K562 (cell line): Measurements from ENCODE around the gene RBM20.

ENCODE experiments used
- ETV5 ChIP-seq: sonication (generic); formaldehyde crosslinking; IDR thresholded peaks from 2 replicates; pipeline ENCODE4 v1.4.0; 2020; ENCODE audit warnings: low read depth, mild to moderate bottlenecking, missing genetic modification reagents
- GATAD2B ChIP-seq: fragments of 450-650 bp; IDR thresholded peaks from 2 replicates; pipeline ENCODE4 v1.6.1; 2017; ENCODE audit warnings: mild to moderate bottlenecking, borderline replicate concordance
- RFX1 ChIP-seq: fragments of 450-650 bp; IDR thresholded peaks from 2 replicates; pipeline ENCODE4 v1.6.1; 2016; ENCODE audit warnings: mild to moderate bottlenecking, moderate library complexity
- ZNF644 ChIP-seq: fragments of 200-800 bp; sonication (Bioruptor generic); IDR thresholded peaks from 2 replicates; pipeline ENCODE4 v1.6.1; 2016; ENCODE audit warnings: low read depth, missing genetic modification characterization, missing compliant biosample characterization
- TF ChIP-seq, protein P1 (sequence below), 3 experiments: IDR thresholded peaks in 2 of 3; conservative IDR thresholded peaks in 1 of 3; 2 replicates each; pipeline ENCODE4 v1.5.1; 2011 to 2012; ENCODE audit warnings: low read length in 3 of 3, mild to moderate bottlenecking in 3 of 3, control low read depth in 2 of 3, improper control_type of control experiment in 1 of 3, inconsistent platforms in 1 of 3, low read depth in 1 of 3, mixed read lengths in 1 of 3, moderate library complexity in 1 of 3; ENCODE audit not compliant: insufficient read depth in 2 of 3
- TF ChIP-seq, protein P2 (sequence below), 2 experiments: IDR thresholded peaks in 1 of 2; conservative IDR thresholded peaks in 1 of 2; 2 replicates each; pipeline ENCODE4 v1.6.1; 2016; ENCODE audit warnings: low read depth in 2 of 2, mild to moderate bottlenecking in 1 of 2, missing compliant biosample characterization in 1 of 2, missing genetic modification characterization in 1 of 2, moderate library complexity in 1 of 2
- TF ChIP-seq, protein P3 (sequence below): sonication (generic); formaldehyde crosslinking; IDR thresholded peaks from 2 replicates; pipeline ENCODE4 v1.9.0; 2022; ENCODE audit warnings: mild to moderate bottlenecking, missing genetic modification reagents

DNA sequence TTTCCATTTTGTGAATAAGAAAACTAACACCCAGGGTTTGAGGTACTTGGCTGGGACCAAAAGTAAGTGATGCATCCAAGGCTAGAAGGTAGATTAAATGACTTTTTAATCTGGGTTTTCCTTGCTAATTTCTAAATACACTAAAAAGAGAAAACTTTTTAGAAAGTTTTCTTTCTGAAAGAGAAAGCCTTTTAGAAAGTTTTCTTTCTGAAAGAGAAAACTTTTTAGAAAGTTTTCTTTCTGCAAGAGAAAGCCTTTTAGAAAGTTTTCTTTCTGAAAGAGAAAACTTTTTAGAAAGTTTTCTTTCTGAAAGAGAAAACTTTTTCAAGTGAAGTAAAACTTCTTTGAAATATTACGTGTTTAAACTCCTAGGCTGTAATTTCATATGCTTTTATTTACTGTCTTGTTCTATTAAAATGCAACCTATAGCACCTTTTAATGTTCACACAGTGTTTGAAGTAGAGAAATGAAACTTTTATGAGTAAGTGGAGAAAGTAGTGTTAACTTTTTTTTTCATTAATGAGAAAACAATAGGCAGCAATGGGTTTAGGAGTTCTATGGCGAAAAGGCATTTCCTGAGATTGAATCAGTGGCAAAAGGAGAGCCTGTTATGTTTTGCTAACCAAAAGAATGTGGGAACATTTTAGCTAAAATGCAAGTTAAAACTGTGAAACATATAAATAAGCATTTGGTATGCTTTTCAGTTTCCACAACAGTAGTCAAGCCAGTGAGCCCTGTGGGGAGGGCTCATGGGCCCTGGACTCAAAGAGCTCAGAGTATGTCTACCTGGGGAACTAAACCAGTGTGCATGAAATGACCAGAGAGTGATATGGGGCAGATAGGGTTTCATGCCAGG, 103.7 kb downstream of the RBM20 start:
- TF ChIP-seq, protein P1, sequence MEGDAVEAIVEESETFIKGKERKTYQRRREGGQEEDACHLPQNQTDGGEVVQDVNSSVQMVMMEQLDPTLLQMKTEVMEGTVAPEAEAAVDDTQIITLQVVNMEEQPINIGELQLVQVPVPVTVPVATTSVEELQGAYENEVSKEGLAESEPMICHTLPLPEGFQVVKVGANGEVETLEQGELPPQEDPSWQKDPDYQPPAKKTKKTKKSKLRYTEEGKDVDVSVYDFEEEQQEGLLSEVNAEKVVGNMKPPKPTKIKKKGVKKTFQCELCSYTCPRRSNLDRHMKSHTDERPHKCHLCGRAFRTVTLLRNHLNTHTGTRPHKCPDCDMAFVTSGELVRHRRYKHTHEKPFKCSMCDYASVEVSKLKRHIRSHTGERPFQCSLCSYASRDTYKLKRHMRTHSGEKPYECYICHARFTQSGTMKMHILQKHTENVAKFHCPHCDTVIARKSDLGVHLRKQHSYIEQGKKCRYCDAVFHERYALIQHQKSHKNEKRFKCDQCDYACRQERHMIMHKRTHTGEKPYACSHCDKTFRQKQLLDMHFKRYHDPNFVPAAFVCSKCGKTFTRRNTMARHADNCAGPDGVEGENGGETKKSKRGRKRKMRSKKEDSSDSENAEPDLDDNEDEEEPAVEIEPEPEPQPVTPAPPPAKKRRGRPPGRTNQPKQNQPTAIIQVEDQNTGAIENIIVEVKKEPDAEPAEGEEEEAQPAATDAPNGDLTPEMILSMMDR (IDR thresholded peaks at IDR 0.05 in 2 of 3, conservative IDR thresholded peaks at IDR 0.05 in 1 of 3; ENCODE audit: insufficient read depth in 2 of 3, low read depth in 1 of 3, low read length in 3 of 3): no peak
- TF ChIP-seq, protein P2, sequence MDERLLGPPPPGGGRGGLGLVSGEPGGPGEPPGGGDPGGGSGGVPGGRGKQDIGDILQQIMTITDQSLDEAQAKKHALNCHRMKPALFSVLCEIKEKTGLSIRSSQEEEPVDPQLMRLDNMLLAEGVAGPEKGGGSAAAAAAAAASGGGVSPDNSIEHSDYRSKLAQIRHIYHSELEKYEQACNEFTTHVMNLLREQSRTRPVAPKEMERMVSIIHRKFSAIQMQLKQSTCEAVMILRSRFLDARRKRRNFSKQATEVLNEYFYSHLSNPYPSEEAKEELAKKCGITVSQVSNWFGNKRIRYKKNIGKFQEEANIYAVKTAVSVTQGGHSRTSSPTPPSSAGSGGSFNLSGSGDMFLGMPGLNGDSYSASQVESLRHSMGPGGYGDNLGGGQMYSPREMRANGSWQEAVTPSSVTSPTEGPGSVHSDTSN (CRISPR knock-in tag; IDR thresholded peaks at IDR 0.05; ENCODE audit: low read depth): no peak
- TF ChIP-seq, protein P2 (tag; conservative IDR thresholded peaks at IDR 0.05; ENCODE audit: low read depth): no peak
- TF ChIP-seq, protein P3, sequence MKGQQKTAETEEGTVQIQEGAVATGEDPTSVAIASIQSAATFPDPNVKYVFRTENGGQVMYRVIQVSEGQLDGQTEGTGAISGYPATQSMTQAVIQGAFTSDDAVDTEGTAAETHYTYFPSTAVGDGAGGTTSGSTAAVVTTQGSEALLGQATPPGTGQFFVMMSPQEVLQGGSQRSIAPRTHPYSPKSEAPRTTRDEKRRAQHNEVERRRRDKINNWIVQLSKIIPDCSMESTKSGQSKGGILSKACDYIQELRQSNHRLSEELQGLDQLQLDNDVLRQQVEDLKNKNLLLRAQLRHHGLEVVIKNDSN (CRISPR knock-in tag): no peak
- TF ChIP-seq ZNF644 (tag) (no peak), GATAD2B (no peak), ETV5 (CRISPR knock-in tag) (no peak), RFX1 (no peak)
